Bronchial epithelial cell (primary cell): ENCODE results near the gene FYN. TPM values are rescaled to one million over a fixed set of nuclear protein-coding genes. Genes with fewer than 3 reads are reported as not detected.

Experiments
- DNase-seq: peaks from one replicate; pipeline ENCODE4 v3.0.0-alpha.2; 2010; ENCODE audit warnings: low read depth
- FAIRE-seq: peaks from 2 replicates; lab custom pipeline; 2011; peaks lifted over from hg19 to GRCh38; lab: Jason Lieb, UNC
- H3K27me3 ChIP-seq: 2 replicates; pipeline ENCODE4 v1.5.1; 2011; ENCODE audit warnings: low read length; ENCODE audit not compliant: control insufficient read depth, insufficient read depth
- H3K36me3 ChIP-seq: 2 replicates; pipeline ENCODE4 v1.5.1; 2011; ENCODE audit warnings: low read length; ENCODE audit not compliant: control insufficient read depth, insufficient read depth
- H3K4me3 ChIP-seq: 2 replicates; pipeline ENCODE4 v1.5.1; 2011; ENCODE audit warnings: mild to moderate bottlenecking, low read depth, low read length, control low read depth
- CTCF ChIP-seq: IDR thresholded peaks from 2 replicates; pipeline ENCODE4 v1.5.1; 2011; ENCODE audit warnings: mild to moderate bottlenecking, moderate library complexity, low read length, control low read depth, inconsistent platforms; ENCODE audit not compliant: insufficient read depth, severe bottlenecking
- total RNA-seq: library from RNA; depleted of rRNA; stranded (reverse); fragments of >200 nt; gene quantifications from 2 replicates; pipeline ENCODE4 v1.2.1, GENCODE V29; 2014

FYN gene
- total RNA-seq, 1 donor from 2014 or later: 38.7 TPM

- no peaks in the 10 kb centered on the region for H3K36me3 ChIP-seq
- TF ChIP-seq CTCF: no peak
- DNase-seq (no peak), FAIRE-seq (no peak)
- no peak overlapping the region for H3K4me3 ChIP-seq
- no peaks in the 10 kb centered on the region for H3K27me3 ChIP-seq
Measured at GRCh38 chr6:111767752-111768430, 105.4 kb downstream of the FYN start.

GRCh38 chr6:111766201-111766857 lies 106.9 kb downstream of the FYN start:
- no peak for FAIRE-seq

GRCh38 chr6:111765763-111766162 lies 107.5 kb downstream of the FYN start:
- H3K4me3 ChIP-seq: no peak overlapping the region
- TF ChIP-seq CTCF: no peak
- DNase-seq: no peak
- FAIRE-seq: no peak
- H3K36me3 ChIP-seq: no peaks in the 10 kb centered on the region
- H3K27me3 ChIP-seq: no peaks in the 10 kb centered on the region

More at GRCh38 chr6:111766201-111766857, 106.9 kb downstream of the FYN start:
- H3K36me3 ChIP-seq: no peaks in the 10 kb centered on the region
- TF ChIP-seq CTCF: no peak
- no peaks in the 10 kb centered on the region for H3K27me3 ChIP-seq
- no peak for DNase-seq
- no peak overlapping the region for H3K4me3 ChIP-seq

- FAIRE-seq: no peak
- Histone ChIP-seq H3K36me3 (no peaks in the 10 kb centered on the region), H3K4me3 (no peak overlapping the region), H3K27me3 (no peaks in the 10 kb centered on the region)
- no peak for DNase-seq
- no peak for TF ChIP-seq CTCF
Measured at GRCh38 chr6:111764238-111765175, 108.7 kb downstream of the FYN start.

- no peaks in the 10 kb centered on the region for H3K36me3 ChIP-seq
- DNase-seq (no peak), FAIRE-seq (no peak)
- H3K27me3 ChIP-seq: no peaks in the 10 kb centered on the region
- no peak for TF ChIP-seq CTCF
- no peak overlapping the region for H3K4me3 ChIP-seq
Measured at GRCh38 chr6:111763381-111763780, 109.9 kb downstream of the FYN start.
